Activated CD8-positive, alpha-beta T cell treated with anti-CD3 and anti-CD28 coated beads for 36 hours (primary cell): Measurements from ENCODE around the gene ALKBH7. TPM values are rescaled to one million over a fixed set of nuclear protein-coding genes. Genes with fewer than 3 reads are reported as not detected.
A peak's percentile ranks its signal among the peaks of the same experiment; 100 is the strongest.
"Not testable (repeated sequence)": the region's sequence is repeated elsewhere in the genome, so short reads cannot be mapped to it uniquely, and the experiment has no call there.

Experiments
- ATAC-seq: fragments of 200-7000 bp; cut with Tn5 transposase; one replicate; pipeline ENCODE4 v1.10.0; 2021; ENCODE audit warnings: mild to moderate bottlenecking, moderate library complexity
- CTCF ChIA-PET: fragments of 350-600 bp; sonication (Branson Sonifier 250); formaldehyde crosslinking; loops from one replicate; lab custom pipeline; 2021; ENCODE audit warnings: antibody characterized with exemption; lab: Charles Lee
- POLR2A ChIA-PET: fragments of 350-600 bp; sonication (Branson Sonifier 250); formaldehyde crosslinking; loops from one replicate; lab custom pipeline; 2021; ENCODE audit warnings: antibody characterized with exemption; lab: Charles Lee
- DNase-seq: peaks from one replicate; pipeline ENCODE4 v3.0.0-alpha.2; 2020
- H3K27ac Mint-ChIP-seq: one replicate; pipeline ENCODE4 v1.8.0; 2021; ENCODE audit warnings: mild to moderate bottlenecking, mixed read lengths
- H3K27me3 Mint-ChIP-seq: one replicate; pipeline ENCODE4 v1.8.0; 2021; ENCODE audit warnings: mixed read lengths
- H3K36me3 Mint-ChIP-seq: one replicate; pipeline ENCODE4 v1.8.0; 2021; ENCODE audit warnings: low read depth, mixed read lengths
- H3K4me1 Mint-ChIP-seq: one replicate; pipeline ENCODE4 v1.8.0; 2021; ENCODE audit warnings: low read depth, mixed read lengths
- H3K4me3 Mint-ChIP-seq: one replicate; pipeline ENCODE4 v1.8.0; 2021; ENCODE audit warnings: mild to moderate bottlenecking, moderate library complexity, mixed read lengths
- H3K9me3 Mint-ChIP-seq: one replicate; pipeline ENCODE4 v1.8.0; 2021; ENCODE audit warnings: mixed read lengths
- CTCF ChIP-seq: fragments of 200-600 bp; IDR thresholded peaks from one replicate; pipeline ENCODE4 v1.8.0; 2022; ENCODE audit warnings: antibody characterized with exemption, mild to moderate bottlenecking
- intact Hi-C: fragments of 100-400 bp; cut with micrococcal nuclease; formaldehyde crosslinking; loops from one replicate; pipeline ENCODE4 v1.10.0; 2022
- total RNA-seq, 2 experiments: library from RNA; stranded (reverse); gene quantifications; one replicate each; pipeline ENCODE4 v1.2.3, GENCODE V29; 2021

The ALKBH7 gene
- total RNA-seq, 2 experiments from 2014 or later: 34.9 to 40.1 TPM

DNA sequence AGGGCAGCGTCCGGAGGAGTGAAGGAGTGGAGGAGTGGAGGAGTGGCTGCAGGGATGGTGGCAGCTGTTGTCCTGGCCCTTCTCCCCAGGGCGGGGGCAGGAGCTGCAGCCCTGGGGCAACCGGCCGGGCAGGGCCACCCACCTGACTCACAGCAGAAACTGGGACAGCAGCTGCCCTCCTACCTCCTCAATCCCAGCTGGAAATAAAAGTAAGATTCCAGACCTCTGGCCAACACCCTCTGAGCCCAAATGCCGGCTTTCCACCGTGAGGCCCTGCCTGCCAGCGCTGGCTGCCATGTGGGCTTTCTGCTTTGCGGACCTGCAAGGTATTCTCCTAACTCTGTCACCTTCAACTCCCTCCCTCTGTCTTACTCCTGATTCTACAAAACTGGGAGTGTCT is 14.6 kb upstream of the ALKBH7 start:
- H3K36me3 Mint-ChIP-seq: peaks cover 9% of the 10 kb centered on the region
- ChIA-PET POLR2A (interaction anchor here (1.0 to 1.5 kb wide), 2 partner anchors 14 to 139 kb away, joined by 3 to 4 read pairs; partner anchors contain the start of gene ALKBH7), CTCF (interaction anchor here (1.2 kb wide), 1 partner anchor 17 kb away, joined by 3 read pairs; the partner anchor contains the start of gene PSPN)
- H3K27me3 Mint-ChIP-seq: no peaks in the 10 kb centered on the region
- no peak overlapping the region for H3K27ac Mint-ChIP-seq
- no peak overlapping the region for H3K4me3 Mint-ChIP-seq
- no peaks in the 10 kb centered on the region for H3K9me3 Mint-ChIP-seq
- H3K4me1 Mint-ChIP-seq: peaks cover 7% of the 10 kb centered on the region
- no peak for ATAC-seq
- TF ChIP-seq CTCF: no peak
- intact Hi-C loops: no loop called here
- DNase-seq: no peak

GRCh38 chr19:6359568-6360341 is 12.8 kb upstream of the ALKBH7 start:
- ChIA-PET POLR2A (interaction anchor here (0.9 to 1.0 kb wide), 2 partner anchors 13 to 160 kb away, joined by 4 to 5 read pairs; partner anchors contain the start of gene ALKBH7), CTCF (no interaction called here)
- TF ChIP-seq CTCF: no peak
- Mint-ChIP-seq H3K27me3 (no peaks in the 10 kb centered on the region), H3K4me1 (peaks cover 14% of the 10 kb centered on the region), H3K9me3 (no peaks in the 10 kb centered on the region), H3K4me3 (no peak overlapping the region), H3K36me3 (peaks cover 19% of the 10 kb centered on the region), H3K27ac (no peak overlapping the region)
- ATAC-seq (no peak), DNase-seq (no peak)
- intact Hi-C loops: no loop called here

- DNase-seq, H3K4me3 Mint-ChIP-seq, CTCF ChIA-PET, intact Hi-C loops, H3K27ac Mint-ChIP-seq, H3K9me3 Mint-ChIP-seq, H3K27me3 Mint-ChIP-seq, ATAC-seq: not testable (repeated sequence)
- POLR2A ChIA-PET: interaction anchor here (0.9 to 1.0 kb wide), 2 partner anchors 13 to 161 kb away, joined by 4 to 5 read pairs; partner anchors contain the start of gene ALKBH7
- Mint-ChIP-seq H3K4me1 (peaks cover 14% of the 10 kb centered on the region), H3K36me3 (peaks cover 23% of the 10 kb centered on the region)
Observed at GRCh38 chr19:6360445-6360844, 12.1 kb upstream of the ALKBH7 start.

GRCh38 chr19:6360857-6361216 is 11.8 kb upstream of the ALKBH7 start:
- ATAC-seq, H3K9me3 Mint-ChIP-seq, intact Hi-C loops, DNase-seq, H3K27me3 Mint-ChIP-seq, CTCF ChIA-PET: not testable (repeated sequence)
- peaks cover 14% of the 10 kb centered on the region for H3K4me1 Mint-ChIP-seq
- POLR2A ChIA-PET: interaction anchor here (0.8 to 3.4 kb wide), 3 partner anchors 9 to 33 kb away, joined by 3 to 20 read pairs (median 3); partner anchors contain the start of gene ALKBH7
- H3K4me3 Mint-ChIP-seq: peak overlapping the region; percentile 92
- peaks cover 27% of the 10 kb centered on the region for H3K36me3 Mint-ChIP-seq
- peak overlapping the region; percentile 97 for H3K27ac Mint-ChIP-seq

- ChIA-PET POLR2A (interaction anchor here (3.4 kb wide), 1 partner anchor 10 kb away, joined by 20 read pairs; the partner anchor contains the start of gene ALKBH7), CTCF (interaction anchor here (2.4 kb wide), 1 partner anchor 10 kb away, joined by 9 read pairs; the partner anchor contains the start of gene ALKBH7)
- ATAC-seq (peak; percentile 2), DNase-seq (no peak)
- intact Hi-C loops: no loop called here
- H3K9me3 Mint-ChIP-seq: no peaks in the 10 kb centered on the region
- no peak for TF ChIP-seq CTCF
- H3K27me3 Mint-ChIP-seq: no peaks in the 10 kb centered on the region
- H3K27ac Mint-ChIP-seq: peak overlapping the region; percentile 97
- peaks cover 14% of the 10 kb centered on the region for H3K4me1 Mint-ChIP-seq
- H3K4me3 Mint-ChIP-seq: peak overlapping the region; percentile 92
- peaks cover 34% of the 10 kb centered on the region for H3K36me3 Mint-ChIP-seq
Observed at GRCh38 chr19:6362027-6362350, 10.6 kb upstream of the ALKBH7 start.
